ENCODE data around the gene CFAP206. TPM values are rescaled to one million over a fixed set of nuclear protein-coding genes. Genes with fewer than 3 reads are reported as not detected.
"Not testable (repeated sequence)": the region's sequence is repeated elsewhere in the genome, so short reads cannot be mapped to it uniquely, and the experiment has no call there.

CFAP206 gene
- polyA plus RNA-seq, 1 experiment = 0.10 TPM

DNA sequence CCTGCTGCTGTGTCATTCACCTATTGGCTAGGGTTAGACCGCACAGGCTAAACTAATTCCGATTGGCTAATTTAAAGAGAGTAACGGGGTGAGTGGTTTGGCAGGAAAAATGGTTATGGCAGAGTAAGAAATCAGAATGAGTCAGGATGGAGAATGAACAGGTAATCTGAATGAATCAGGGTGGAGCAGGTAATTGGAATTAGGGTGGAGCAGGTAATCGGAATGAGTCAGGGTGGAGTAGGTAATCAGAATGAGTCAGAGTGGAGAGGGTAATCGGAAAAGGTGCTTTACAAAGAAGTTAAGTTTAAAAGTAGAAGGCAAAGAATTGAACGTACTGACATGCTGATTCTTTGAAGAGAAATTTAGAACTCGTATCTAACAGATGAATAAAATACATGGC lies 76.7 kb downstream of the CFAP206 start:
- TF ChIP-seq, protein P1, sequence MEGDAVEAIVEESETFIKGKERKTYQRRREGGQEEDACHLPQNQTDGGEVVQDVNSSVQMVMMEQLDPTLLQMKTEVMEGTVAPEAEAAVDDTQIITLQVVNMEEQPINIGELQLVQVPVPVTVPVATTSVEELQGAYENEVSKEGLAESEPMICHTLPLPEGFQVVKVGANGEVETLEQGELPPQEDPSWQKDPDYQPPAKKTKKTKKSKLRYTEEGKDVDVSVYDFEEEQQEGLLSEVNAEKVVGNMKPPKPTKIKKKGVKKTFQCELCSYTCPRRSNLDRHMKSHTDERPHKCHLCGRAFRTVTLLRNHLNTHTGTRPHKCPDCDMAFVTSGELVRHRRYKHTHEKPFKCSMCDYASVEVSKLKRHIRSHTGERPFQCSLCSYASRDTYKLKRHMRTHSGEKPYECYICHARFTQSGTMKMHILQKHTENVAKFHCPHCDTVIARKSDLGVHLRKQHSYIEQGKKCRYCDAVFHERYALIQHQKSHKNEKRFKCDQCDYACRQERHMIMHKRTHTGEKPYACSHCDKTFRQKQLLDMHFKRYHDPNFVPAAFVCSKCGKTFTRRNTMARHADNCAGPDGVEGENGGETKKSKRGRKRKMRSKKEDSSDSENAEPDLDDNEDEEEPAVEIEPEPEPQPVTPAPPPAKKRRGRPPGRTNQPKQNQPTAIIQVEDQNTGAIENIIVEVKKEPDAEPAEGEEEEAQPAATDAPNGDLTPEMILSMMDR (IDR thresholded peaks at IDR 0.05; ENCODE audit: insufficient read depth, low read depth, low read length) = no peak
- POLR2A ChIA-PET = no interaction called here
- no peak overlapping the region for H3K4me3 ChIP-seq (ENCODE audit: low read depth, low read length)
- no peak for DNase-seq (ENCODE audit: low read depth)
- H3K27me3 ChIP-seq (ENCODE audit: control insufficient read depth, insufficient read depth, low read length) = no peaks in the 10 kb centered on the region
- H3K36me3 ChIP-seq (ENCODE audit: control insufficient read depth, insufficient read depth, low read length) = no peaks in the 10 kb centered on the region
- CTCF ChIA-PET = no interaction called here

GRCh38 chr6:87487555-87487954 lies 79.8 kb downstream of the CFAP206 start:
- ChIA-PET CTCF (no interaction called here), POLR2A (no interaction called here)
- TF ChIP-seq, protein P1 (IDR thresholded peaks at IDR 0.05; ENCODE audit: insufficient read depth, low read depth, low read length) = no peak
- Histone ChIP-seq H3K27me3 (ENCODE audit: control insufficient read depth, insufficient read depth, low read length) (no peaks in the 10 kb centered on the region), H3K36me3 (ENCODE audit: control insufficient read depth, insufficient read depth, low read length) (no peaks in the 10 kb centered on the region), H3K4me3 (ENCODE audit: low read depth, low read length) (no peak overlapping the region)
- DNase-seq (ENCODE audit: low read depth) = no peak

- CTCF ChIA-PET = interaction anchor here (0.6 kb wide), 1 partner anchor 264 kb away, joined by 3 read pairs; no protein-coding TSS in a partner anchor
- POLR2A ChIA-PET = interaction anchor here (0.6 kb wide), 1 partner anchor 20 kb away, joined by 6 read pairs; no protein-coding TSS in a partner anchor
- not testable (repeated sequence) for H3K36me3 ChIP-seq (ENCODE audit: control insufficient read depth, insufficient read depth, low read length); DNase-seq (ENCODE audit: low read depth); H3K27me3 ChIP-seq (ENCODE audit: control insufficient read depth, insufficient read depth, low read length); H3K4me3 ChIP-seq (ENCODE audit: low read depth, low read length)
Observed at GRCh38 chr6:87489326-87489725, 81.6 kb downstream of the CFAP206 start.

- Histone ChIP-seq H3K4me3 (ENCODE audit: low read depth, low read length) (no peak overlapping the region), H3K27me3 (ENCODE audit: control insufficient read depth, insufficient read depth, low read length) (no peaks in the 10 kb centered on the region), H3K36me3 (ENCODE audit: control insufficient read depth, insufficient read depth, low read length) (no peaks in the 10 kb centered on the region)
- TF ChIP-seq, protein P1 (IDR thresholded peaks at IDR 0.05; ENCODE audit: insufficient read depth, low read depth, low read length) = no peak
- no peak for DNase-seq (ENCODE audit: low read depth)
- CTCF ChIA-PET = interaction anchor here (0.7 kb wide), 2 partner anchors 9 to 36 kb away, joined by 3 read pairs; no protein-coding TSS in a partner anchor
- POLR2A ChIA-PET = no interaction called here
Observed at GRCh38 chr6:87494761-87495422, 87.1 kb downstream of the CFAP206 start.

DNA sequence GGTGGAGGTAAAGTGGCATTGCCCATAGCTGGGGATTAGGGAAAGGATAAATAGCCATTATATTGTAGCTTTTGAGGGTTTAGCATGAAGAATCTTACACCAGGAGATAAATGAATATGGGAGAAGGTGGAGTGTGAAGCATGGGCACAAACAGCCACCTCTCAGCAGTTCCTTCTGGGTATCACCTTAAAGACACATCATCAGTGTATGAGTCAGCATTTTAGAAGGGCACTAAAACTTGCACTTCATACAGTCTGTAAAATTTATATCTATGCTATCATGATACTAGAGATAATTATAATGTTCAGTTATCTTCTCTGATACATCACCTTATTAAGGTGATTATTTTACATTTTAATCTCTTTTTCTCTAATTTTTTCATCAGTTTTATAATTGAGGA lies 90.3 kb downstream of the CFAP206 start:
- Histone ChIP-seq H3K36me3 (ENCODE audit: control insufficient read depth, insufficient read depth, low read length) (no peaks in the 10 kb centered on the region; the same call in 1 of the 2 replicates), H3K27me3 (ENCODE audit: control insufficient read depth, insufficient read depth, low read length) (no peaks in the 10 kb centered on the region), H3K4me3 (ENCODE audit: low read depth, low read length) (no peak overlapping the region)
- TF ChIP-seq, protein P1 (IDR thresholded peaks at IDR 0.05; ENCODE audit: insufficient read depth, low read depth, low read length) = no peak
- ChIA-PET CTCF (interaction anchor here (0.9 kb wide), 1 partner anchor 12 kb away, joined by 3 read pairs; no protein-coding TSS in a partner anchor), POLR2A (no interaction called here)
- DNase-seq (ENCODE audit: low read depth) = no peak
